ENCODE measurements around the gene SLC24A3. TPM values are rescaled to one million over a fixed set of nuclear protein-coding genes. Genes with fewer than 3 reads are reported as not detected.

The SLC24A3 gene
- polyA plus RNA-seq (ENCODE audit: insufficient read length) = 22.8 TPM

- DNase-seq (ENCODE audit: low read depth) = no peak
Measured at GRCh38 chr20:19212469-19212815, at the start of gene SLC24A3. SLC24A3 (plus strand) TSS chr20:19212642.

- DNase-seq (ENCODE audit: low read depth) = no peak
Measured at GRCh38 chr20:19170148-19170547, 42.3 kb upstream of the SLC24A3 start.

GRCh38 chr20:19172637-19173036 is 39.8 kb upstream of the SLC24A3 start:
- no peak for DNase-seq (ENCODE audit: low read depth)

GRCh38 chr20:19176470-19177052 is 35.9 kb upstream of the SLC24A3 start:
- no peak for DNase-seq (ENCODE audit: low read depth)

GRCh38 chr20:19181552-19181951 is 30.9 kb upstream of the SLC24A3 start:
- no peak for DNase-seq (ENCODE audit: low read depth)

GRCh38 chr20:19185083-19185482 is 27.4 kb upstream of the SLC24A3 start:
- no peak for DNase-seq (ENCODE audit: low read depth)

GRCh38 chr20:19193349-19193748 is 19.1 kb upstream of the SLC24A3 start:
- no peak for DNase-seq (ENCODE audit: low read depth)

- no peak for DNase-seq (ENCODE audit: low read depth)
Measured at GRCh38 chr20:19205981-19206396, 6.5 kb upstream of the SLC24A3 start.

- no peak for DNase-seq (ENCODE audit: low read depth)
Measured at GRCh38 chr20:19207541-19207940, 4.9 kb upstream of the SLC24A3 start.

GRCh38 chr20:19210391-19211155 is 1.9 kb upstream of the SLC24A3 start:
- no peak for DNase-seq (ENCODE audit: low read depth)

- no peak for DNase-seq (ENCODE audit: low read depth)
Measured at GRCh38 chr20:19211252-19211651, 1.2 kb upstream of the SLC24A3 start.

- DNase-seq (ENCODE audit: low read depth) = no peak
Measured at GRCh38 chr20:19211661-19212468, 577 bp upstream of the SLC24A3 start.

GRCh38 chr20:19212821-19213502 is 520 bp downstream of the SLC24A3 start:
- DNase-seq (ENCODE audit: low read depth) = peak; percentile 31

- no peak for DNase-seq (ENCODE audit: low read depth)
Measured at GRCh38 chr20:19213946-19214490, 1.6 kb downstream of the SLC24A3 start.

GRCh38 chr20:19218411-19218810 is 6.0 kb downstream of the SLC24A3 start:
- DNase-seq (ENCODE audit: low read depth) = no peak

GRCh38 chr20:19222520-19223040 is 10.1 kb downstream of the SLC24A3 start:
- DNase-seq (ENCODE audit: low read depth) = no peak

GRCh38 chr20:19223640-19224039 is 11.2 kb downstream of the SLC24A3 start:
- DNase-seq (ENCODE audit: low read depth) = no peak

GRCh38 chr20:19231359-19232035 is 19.1 kb downstream of the SLC24A3 start:
- no peak for DNase-seq (ENCODE audit: low read depth)

- DNase-seq (ENCODE audit: low read depth) = no peak
Measured at GRCh38 chr20:19232997-19233794, 20.8 kb downstream of the SLC24A3 start.
